Measurements from ENCODE around the gene UBE2O. TPM values are rescaled to one million over a fixed set of nuclear protein-coding genes. Genes with fewer than 3 reads are reported as not detected.

The UBE2O gene
- total RNA-seq, 1 experiment from 2014 or later, result 57.4 TPM

DNA sequence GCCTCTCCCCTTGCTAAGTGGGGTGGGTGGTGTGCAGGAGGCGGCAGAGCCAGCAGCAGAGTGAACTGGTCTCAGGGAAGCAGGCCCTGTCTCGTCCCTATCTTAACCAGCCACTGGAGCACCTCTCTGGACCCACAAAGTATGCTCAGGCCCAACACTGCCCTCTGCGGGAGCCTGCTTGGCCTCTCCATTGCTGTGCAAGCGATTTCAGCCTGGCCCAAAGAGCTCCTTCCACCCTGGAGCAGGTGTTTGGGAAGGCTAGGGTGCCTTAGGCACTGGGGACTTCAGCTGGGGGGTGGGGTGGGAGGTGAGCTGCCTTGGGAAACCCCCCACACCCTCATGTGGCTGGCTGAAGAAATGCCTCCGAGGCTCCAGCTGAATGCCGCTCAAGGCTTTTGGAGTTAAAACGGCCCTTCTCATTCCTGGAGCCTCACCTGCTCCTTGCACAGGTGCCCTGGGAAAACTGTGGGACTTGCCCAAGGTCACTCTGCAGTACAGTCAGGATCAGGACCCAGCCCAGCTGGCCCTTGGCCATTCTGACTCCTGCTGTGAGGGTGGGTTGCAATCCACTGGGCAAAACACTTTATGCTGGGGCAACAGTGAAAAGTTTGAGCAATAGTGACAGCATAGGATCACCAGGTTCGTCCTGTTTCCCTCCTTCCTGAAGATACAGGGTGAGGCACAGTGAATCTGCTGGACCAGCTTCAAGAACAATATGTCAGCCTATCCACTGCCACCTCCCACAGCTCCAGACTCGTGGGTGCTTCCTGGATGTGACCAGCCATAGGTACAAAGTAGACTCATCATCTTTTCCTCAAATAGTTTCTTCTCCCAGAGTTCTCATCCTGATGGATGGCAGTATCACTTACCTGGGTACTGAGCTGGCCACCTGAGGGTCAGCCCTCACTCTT, 5.9 kb upstream of the UBE2O start:
- CTCF ChIA-PET, result interaction anchor here (1.0 to 1.5 kb wide), 2 partner anchors 39 to 45 kb away, joined by 3 to 4 read pairs; no protein-coding TSS in a partner anchor
- DNase-seq (ENCODE audit: low spot score), result no peak
- no TSS peak for BruUV-seq (replicated peaks)
- Histone ChIP-seq H3K27me3 (replicated peaks; ENCODE audit: insufficient read depth, low read depth, low read length, poor library complexity) (no peaks in the 10 kb centered on the region), H3K27ac (ENCODE audit: low read depth, low read length, poor library complexity, severe bottlenecking) (no peak overlapping the region), H3K36me3 (ENCODE audit: insufficient read depth, low read length, poor library complexity, severe bottlenecking) (no peaks in the 10 kb centered on the region), H3K4me3 (ENCODE audit: low read depth, low read length, poor library complexity, severe bottlenecking) (no peak overlapping the region), H3K4me1 (ENCODE audit: insufficient read depth, low read length, poor library complexity, severe bottlenecking) (no peaks in the 10 kb centered on the region), H3K9me3 (ENCODE audit: low read depth, low read length, poor library complexity, severe bottlenecking) (no peaks in the 10 kb centered on the region)
- POLR2A ChIA-PET (ENCODE audit: low non-redundant PET), result no interaction called here
- TF ChIP-seq, protein P1, sequence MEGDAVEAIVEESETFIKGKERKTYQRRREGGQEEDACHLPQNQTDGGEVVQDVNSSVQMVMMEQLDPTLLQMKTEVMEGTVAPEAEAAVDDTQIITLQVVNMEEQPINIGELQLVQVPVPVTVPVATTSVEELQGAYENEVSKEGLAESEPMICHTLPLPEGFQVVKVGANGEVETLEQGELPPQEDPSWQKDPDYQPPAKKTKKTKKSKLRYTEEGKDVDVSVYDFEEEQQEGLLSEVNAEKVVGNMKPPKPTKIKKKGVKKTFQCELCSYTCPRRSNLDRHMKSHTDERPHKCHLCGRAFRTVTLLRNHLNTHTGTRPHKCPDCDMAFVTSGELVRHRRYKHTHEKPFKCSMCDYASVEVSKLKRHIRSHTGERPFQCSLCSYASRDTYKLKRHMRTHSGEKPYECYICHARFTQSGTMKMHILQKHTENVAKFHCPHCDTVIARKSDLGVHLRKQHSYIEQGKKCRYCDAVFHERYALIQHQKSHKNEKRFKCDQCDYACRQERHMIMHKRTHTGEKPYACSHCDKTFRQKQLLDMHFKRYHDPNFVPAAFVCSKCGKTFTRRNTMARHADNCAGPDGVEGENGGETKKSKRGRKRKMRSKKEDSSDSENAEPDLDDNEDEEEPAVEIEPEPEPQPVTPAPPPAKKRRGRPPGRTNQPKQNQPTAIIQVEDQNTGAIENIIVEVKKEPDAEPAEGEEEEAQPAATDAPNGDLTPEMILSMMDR (conservative IDR thresholded peaks at IDR 0.05; ENCODE audit: low read depth, low read length), result peak; percentile 38
- TF ChIP-seq EZH2 (IDR thresholded peaks at IDR 0.05; ENCODE audit: borderline replicate concordance, low read depth, low read length, poor library complexity, severe bottlenecking), result no peak
- intact Hi-C loops (cut with micrococcal nuclease; ENCODE audit: unreplicated experiment), result no loop called here

DNA sequence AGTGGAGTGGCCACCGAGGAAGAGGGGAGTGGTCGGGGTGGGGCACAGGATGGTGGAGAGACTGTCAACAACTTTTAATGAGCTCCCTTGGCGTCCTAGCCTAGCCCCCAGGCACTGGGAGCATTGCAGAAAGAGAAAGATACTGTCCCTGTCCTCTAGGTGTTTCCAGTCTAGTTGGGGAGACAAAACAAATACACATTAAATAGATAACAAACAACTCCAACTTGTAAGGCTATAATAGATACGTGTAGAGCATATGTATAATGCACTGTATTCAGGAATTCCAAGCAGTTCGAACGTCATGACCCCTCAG, 435 bp upstream of the UBE2O start:
- TF ChIP-seq, protein P1 (conservative IDR thresholded peaks at IDR 0.05; ENCODE audit: low read depth, low read length), result no peak
- no peak for TF ChIP-seq EZH2 (IDR thresholded peaks at IDR 0.05; ENCODE audit: borderline replicate concordance, low read depth, low read length, poor library complexity, severe bottlenecking)
- no peaks in the 10 kb centered on the region for H3K36me3 ChIP-seq (ENCODE audit: insufficient read depth, low read length, poor library complexity, severe bottlenecking)
- no TSS peak for BruUV-seq (replicated peaks)
- no peak overlapping the region for H3K4me3 ChIP-seq (ENCODE audit: low read depth, low read length, poor library complexity, severe bottlenecking)
- H3K9me3 ChIP-seq (ENCODE audit: low read depth, low read length, poor library complexity, severe bottlenecking), result no peaks in the 10 kb centered on the region
- POLR2A ChIA-PET (ENCODE audit: low non-redundant PET), result no interaction called here
- peaks cover 15% of the 10 kb centered on the region for H3K4me1 ChIP-seq (ENCODE audit: insufficient read depth, low read length, poor library complexity, severe bottlenecking)
- intact Hi-C loops (cut with micrococcal nuclease; ENCODE audit: unreplicated experiment), result no loop called here
- DNase-seq (ENCODE audit: low spot score), result no peak
- H3K27ac ChIP-seq (ENCODE audit: low read depth, low read length, poor library complexity, severe bottlenecking), result no peak overlapping the region
- H3K27me3 ChIP-seq (replicated peaks; ENCODE audit: insufficient read depth, low read depth, low read length, poor library complexity), result no peaks in the 10 kb centered on the region
- CTCF ChIA-PET, result no interaction called here

DNA sequence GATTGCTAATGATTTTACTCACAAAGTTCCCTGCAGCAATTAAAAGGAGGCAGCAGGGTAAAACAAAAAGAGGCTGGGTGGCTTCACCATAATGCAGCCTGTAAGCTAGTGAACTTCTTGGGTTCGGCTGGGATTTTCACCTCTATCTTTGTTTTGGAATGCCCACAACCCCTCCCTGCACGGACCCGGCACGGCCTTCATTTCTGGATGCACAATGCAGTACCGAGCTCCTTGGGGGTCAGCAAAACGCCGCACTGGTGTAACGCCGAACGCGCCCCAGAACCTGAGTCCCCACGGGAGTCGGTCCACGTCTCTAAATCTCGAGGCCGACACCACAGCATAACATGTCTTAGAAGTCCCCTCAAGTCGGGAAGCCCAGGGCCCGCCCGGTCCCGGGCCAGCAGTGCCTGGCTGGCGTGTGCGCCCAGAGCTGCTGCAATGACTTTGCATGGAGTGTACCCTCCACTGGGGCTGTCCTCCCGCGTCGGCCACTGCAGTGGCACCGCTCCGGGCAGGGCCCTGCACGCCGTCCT, 759 bp downstream of the UBE2O start:
- H3K9me3 ChIP-seq (ENCODE audit: low read depth, low read length, poor library complexity, severe bottlenecking), result no peaks in the 10 kb centered on the region
- intact Hi-C loops (cut with micrococcal nuclease; ENCODE audit: unreplicated experiment), result no loop called here
- TF ChIP-seq, protein P1 (conservative IDR thresholded peaks at IDR 0.05; ENCODE audit: low read depth, low read length), result no peak
- no peak for TF ChIP-seq EZH2 (IDR thresholded peaks at IDR 0.05; ENCODE audit: borderline replicate concordance, low read depth, low read length, poor library complexity, severe bottlenecking)
- BruUV-seq (replicated peaks), result no TSS peak
- peaks cover 27% of the 10 kb centered on the region for H3K4me1 ChIP-seq (ENCODE audit: insufficient read depth, low read length, poor library complexity, severe bottlenecking)
- ChIA-PET POLR2A (ENCODE audit: low non-redundant PET) (no interaction called here), CTCF (interaction anchor here (0.7 kb wide), 1 partner anchor 86 kb away, joined by 5 read pairs; no protein-coding TSS in a partner anchor)
- no peaks in the 10 kb centered on the region for H3K27me3 ChIP-seq (replicated peaks; ENCODE audit: insufficient read depth, low read depth, low read length, poor library complexity)
- peak overlapping the region; percentile 84 for H3K4me3 ChIP-seq (ENCODE audit: low read depth, low read length, poor library complexity, severe bottlenecking)
- DNase-seq (ENCODE audit: low spot score), result no peak
- peak overlapping the region; percentile 83 for H3K27ac ChIP-seq (ENCODE audit: low read depth, low read length, poor library complexity, severe bottlenecking)
- H3K36me3 ChIP-seq (ENCODE audit: insufficient read depth, low read length, poor library complexity, severe bottlenecking), result no peaks in the 10 kb centered on the region
